Endothelial cell of umbilical vein (primary cell): ENCODE results near the gene VWC2. TPM values are rescaled to one million over a fixed set of nuclear protein-coding genes. Genes with fewer than 3 reads are reported as not detected.

Experiments used
- BruUV-seq: library from RNA; stranded (reverse); fragments of 400-500 nt; replicated peaks from 2 replicates; lab custom pipeline; 2021; lab: Mats Ljungman, UMichigan
- CTCF ChIA-PET: fragments of 300-600, 350-600 bp; sonication (Branson Sonifier 250); formaldehyde crosslinking; loops from one replicate; lab custom pipeline; 2021; ENCODE audit warnings: antibody characterized with exemption, inconsistent platforms; lab: Charles Lee
- POLR2A ChIA-PET: fragments of 300-600, 350-600 bp; sonication (Branson Sonifier 250); formaldehyde crosslinking; loops from one replicate; lab custom pipeline; 2021; ENCODE audit warnings: antibody characterized with exemption, inconsistent platforms; lab: Charles Lee
- DNase-seq: peaks from one replicate; pipeline ENCODE4 v3.0.0-alpha.2; 2011; ENCODE audit warnings: low read depth, low spot score
- FAIRE-seq: peaks from 2 replicates; lab custom pipeline; 2011; peaks lifted over from hg19 to GRCh38; lab: Jason Lieb, UNC
- H2AFZ ChIP-seq: 2 replicates; pipeline ENCODE4 v1.6.0; 2012; ENCODE audit warnings: low read depth, low read length, control low read depth, inconsistent platforms
- H3K27ac ChIP-seq: 2 replicates; pipeline ENCODE4 v1.5.1; 2011; ENCODE audit warnings: low read depth, mild to moderate bottlenecking, control low read depth, low read length, moderate library complexity; ENCODE audit not compliant: insufficient read depth
- H3K27me3 ChIP-seq, 2 experiments: 2 replicates each; pipeline versions ENCODE4 v1.6.0 to v1.6.1; 2011; ENCODE audit warnings: low read length in 2 of 2, mixed read lengths in 1 of 2; ENCODE audit not compliant: control insufficient read depth in 2 of 2, insufficient read depth in 2 of 2
- H3K36me3 ChIP-seq, 2 experiments: 2 replicates in 1 of 2; 3 replicates in 1 of 2; pipeline ENCODE4 v1.5.1; 2011; ENCODE audit warnings: low read length in 2 of 2, mild to moderate bottlenecking in 1 of 2, moderate library complexity in 1 of 2; ENCODE audit not compliant: control insufficient read depth in 2 of 2, insufficient read depth in 2 of 2; ENCODE audit errors: extremely low read depth in 1 of 2
- H3K4me1 ChIP-seq: 3 replicates; pipeline ENCODE4 v1.5.1; 2011; ENCODE audit warnings: mild to moderate bottlenecking, low read length; ENCODE audit not compliant: control insufficient read depth, insufficient read depth; ENCODE audit errors: extremely low read depth
- H3K4me2 ChIP-seq: 2 replicates; pipeline ENCODE4 v1.6.1; 2011; ENCODE audit warnings: low read length, control low read depth, mixed read lengths; ENCODE audit not compliant: insufficient read depth
- H3K4me3 ChIP-seq, 3 experiments: fragments of 200-600 bp in 1 of 3; sonication (generic), shearing (Covaris generic) in 1 of 3; replicated peaks in 1 of 3; 2 replicates each; pipeline ENCODE4 v1.5.1; 2011 to 2016; ENCODE audit warnings: control low read depth in 3 of 3, low read length in 3 of 3, mild to moderate bottlenecking in 2 of 3, inconsistent platforms in 1 of 3, low read depth in 1 of 3, moderate library complexity in 1 of 3; ENCODE audit not compliant: insufficient read depth in 1 of 3
- H3K79me2 ChIP-seq: 2 replicates; pipeline ENCODE4 v1.6.0; 2012; ENCODE audit warnings: low read length, inconsistent platforms; ENCODE audit not compliant: control insufficient read depth, insufficient read depth
- H3K9ac ChIP-seq: replicated peaks from 2 replicates; pipeline ENCODE3; 2011; ENCODE audit warnings: low read length, control low read depth; ENCODE audit not compliant: insufficient read depth; ENCODE audit errors: extremely low read depth
- H3K9me1 ChIP-seq: replicated peaks from 3 replicates; pipeline ENCODE4 v1.6.0; 2011; ENCODE audit warnings: mild to moderate bottlenecking, low read length; ENCODE audit not compliant: control insufficient read depth, insufficient read depth; ENCODE audit errors: extremely low read depth
- H3K9me3 ChIP-seq: replicated peaks from 2 replicates; pipeline ENCODE4 v1.5.1; 2012; ENCODE audit warnings: low read length, inconsistent platforms; ENCODE audit not compliant: control insufficient read depth, insufficient read depth
- H4K20me1 ChIP-seq: replicated peaks from 2 replicates; pipeline ENCODE3; 2011; ENCODE audit warnings: mild to moderate bottlenecking, low read length; ENCODE audit not compliant: control insufficient read depth, insufficient read depth; ENCODE audit errors: extremely low read depth
- EZH2 ChIP-seq: IDR thresholded peaks from 2 replicates; pipeline ENCODE4 v1.6.1; 2012; ENCODE audit warnings: borderline replicate concordance, low read depth, mild to moderate bottlenecking, moderate library complexity, low read length, inconsistent platforms; ENCODE audit not compliant: severe bottlenecking
- FOS ChIP-seq: IDR thresholded peaks from 2 replicates; pipeline ENCODE4 v1.6.1; 2011; ENCODE audit warnings: mild to moderate bottlenecking, low read length, moderate library complexity, borderline replicate concordance; ENCODE audit not compliant: insufficient read depth
- GATA2 ChIP-seq: IDR thresholded peaks from 2 replicates; pipeline ENCODE4 v1.7.0; 2011; ENCODE audit warnings: low read depth, mild to moderate bottlenecking, moderate library complexity, mixed read lengths, low read length; ENCODE audit not compliant: insufficient read length, insufficient read depth
- JUN ChIP-seq: IDR thresholded peaks from 2 replicates; pipeline ENCODE4 v1.6.1; 2011; ENCODE audit warnings: borderline replicate concordance, low read depth; ENCODE audit not compliant: insufficient read length, insufficient read depth
- MYC ChIP-seq: IDR thresholded peaks from one replicate; pipeline ENCODE4 v1.6.1; 2011; ENCODE audit warnings: mild to moderate bottlenecking, low read depth, low read length
- POLR2A ChIP-seq: IDR thresholded peaks from 2 replicates; pipeline ENCODE4 v1.6.1; 2012; ENCODE audit warnings: low read depth, mild to moderate bottlenecking, control low read depth, low read length
- POLR2AphosphoS5 ChIP-seq: IDR thresholded peaks from 2 replicates; pipeline ENCODE4 v1.6.1; 2012; ENCODE audit warnings: low read depth, mild to moderate bottlenecking, control low read depth, low read length, moderate library complexity; ENCODE audit not compliant: insufficient read depth
- dilution Hi-C: fragments of 300-500 bp; cut with MboI; formaldehyde crosslinking; loops from one replicate; pipeline ENCODE4 v1.15.0; 2019; ENCODE audit warnings: low sequenced_read_pairs; ENCODE audit not compliant: extremely low pct_ligation_motif_present
- intact Hi-C: fragments of 100-400 bp; cut with micrococcal nuclease; formaldehyde crosslinking; loops from one replicate; pipeline ENCODE4 v1.10.0; 2022
- polyA plus RNA-seq, 4 experiments: library from polyadenylated mRNA; depleted of rRNA in 3 of 4; stranded (reverse) in 3 of 4; unstranded in 1 of 4; fragments of >200 nt; gene quantifications; 2 replicates each; pipeline versions ENCODE4 v1.2.1 to v1.2.3, GENCODE V29; 2011 to 2012; ENCODE audit warnings: missing spikeins in 1 of 4
- total RNA-seq: library from RNA; stranded (reverse); gene quantifications from 2 replicates; pipeline ENCODE4 v1.2.3, GENCODE V29; 2021
- TF ChIP-seq, protein P1 (sequence below): IDR thresholded peaks from 2 replicates; pipeline ENCODE4 v1.6.1; 2011; ENCODE audit not compliant: insufficient read depth, insufficient read length
- TF ChIP-seq, protein P2 (sequence below), 2 donors: IDR thresholded peaks; 1 replicate in 1 of 2; 2 replicates in 1 of 2; pipeline ENCODE4 v1.5.1; 2011; ENCODE audit warnings: low read length in 2 of 2, mild to moderate bottlenecking in 2 of 2, moderate library complexity in 2 of 2, control low read depth in 1 of 2, inconsistent platforms in 1 of 2, low read depth in 1 of 2; ENCODE audit not compliant: insufficient read depth in 1 of 2; ENCODE audit errors: extremely low read depth in 1 of 2

Gene VWC2
- total and polyA plus RNA-seq, 2 donors (not counting 3 experiments of a cell fraction or from before 2014, with no cell fraction given), result not detected

DNA sequence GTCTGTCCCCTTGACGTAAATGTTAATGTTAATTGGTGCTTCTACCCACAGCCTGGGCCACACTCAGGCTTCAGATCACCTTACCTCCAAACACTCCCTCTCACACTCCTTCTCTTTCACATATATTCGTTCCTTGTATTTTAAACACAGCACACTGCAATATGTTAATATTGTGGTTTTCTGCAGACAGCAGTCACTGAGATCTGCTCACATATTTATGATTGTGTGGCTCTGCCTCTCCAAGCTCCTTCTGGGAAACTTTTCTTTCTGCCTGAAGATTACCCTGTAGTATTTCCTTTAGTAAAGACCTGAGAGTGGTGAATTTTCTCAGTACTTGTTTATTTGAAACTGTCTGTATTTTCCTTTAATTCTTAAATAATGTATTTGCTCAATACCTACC, 104.7 kb downstream of the VWC2 start:
- Histone ChIP-seq H3K36me3 (no peaks in the 10 kb centered on the region), H3K79me2 (no peaks in the 10 kb centered on the region), H3K9me1 (no peaks in the 10 kb centered on the region), H3K9ac (no peak overlapping the region), H3K27ac (no peak overlapping the region), H3K4me1 (no peaks in the 10 kb centered on the region), H3K9me3 (peaks cover 5% of the 10 kb centered on the region), H3K4me2 (no peak overlapping the region), H3K27me3 (no peaks in the 10 kb centered on the region), H4K20me1 (no peaks in the 10 kb centered on the region), H3K4me3 (no peak overlapping the region), H2AFZ (no peak overlapping the region)
- intact Hi-C loops, result no loop called here
- FAIRE-seq, result no peak
- ChIA-PET POLR2A (no interaction called here), CTCF (no interaction called here)
- no peak for DNase-seq
- TF ChIP-seq, protein P1, sequence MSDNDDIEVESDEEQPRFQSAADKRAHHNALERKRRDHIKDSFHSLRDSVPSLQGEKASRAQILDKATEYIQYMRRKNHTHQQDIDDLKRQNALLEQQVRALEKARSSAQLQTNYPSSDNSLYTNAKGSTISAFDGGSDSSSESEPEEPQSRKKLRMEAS, result no peak
- no peak for TF ChIP-seq GATA2
- TF ChIP-seq FOS, result no peak
- TF ChIP-seq, protein P2, sequence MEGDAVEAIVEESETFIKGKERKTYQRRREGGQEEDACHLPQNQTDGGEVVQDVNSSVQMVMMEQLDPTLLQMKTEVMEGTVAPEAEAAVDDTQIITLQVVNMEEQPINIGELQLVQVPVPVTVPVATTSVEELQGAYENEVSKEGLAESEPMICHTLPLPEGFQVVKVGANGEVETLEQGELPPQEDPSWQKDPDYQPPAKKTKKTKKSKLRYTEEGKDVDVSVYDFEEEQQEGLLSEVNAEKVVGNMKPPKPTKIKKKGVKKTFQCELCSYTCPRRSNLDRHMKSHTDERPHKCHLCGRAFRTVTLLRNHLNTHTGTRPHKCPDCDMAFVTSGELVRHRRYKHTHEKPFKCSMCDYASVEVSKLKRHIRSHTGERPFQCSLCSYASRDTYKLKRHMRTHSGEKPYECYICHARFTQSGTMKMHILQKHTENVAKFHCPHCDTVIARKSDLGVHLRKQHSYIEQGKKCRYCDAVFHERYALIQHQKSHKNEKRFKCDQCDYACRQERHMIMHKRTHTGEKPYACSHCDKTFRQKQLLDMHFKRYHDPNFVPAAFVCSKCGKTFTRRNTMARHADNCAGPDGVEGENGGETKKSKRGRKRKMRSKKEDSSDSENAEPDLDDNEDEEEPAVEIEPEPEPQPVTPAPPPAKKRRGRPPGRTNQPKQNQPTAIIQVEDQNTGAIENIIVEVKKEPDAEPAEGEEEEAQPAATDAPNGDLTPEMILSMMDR (IDR thresholded peaks at IDR 0.05; ENCODE audit: extremely low read depth in 1 of 2, insufficient read depth in 1 of 2, low read depth in 1 of 2, low read length in 2 of 2), result no peak
- no peak for TF ChIP-seq MYC
- no peak for TF ChIP-seq POLR2A
- TF ChIP-seq EZH2, result no peak
- TF ChIP-seq POLR2AphosphoS5, result no peak
- no peak for TF ChIP-seq JUN
- BruUV-seq, result no TSS peak
- dilution Hi-C loops, result no loop called here
